Fibroblast of lung (primary cell): ENCODE measurements around the gene SHKBP1. TPM values are rescaled to one million over a fixed set of nuclear protein-coding genes. Genes with fewer than 3 reads are reported as not detected.

ENCODE experiments used
- DNase-seq, 2 donors: peaks; one replicate each; pipeline versions ENCODE4 v3.0.0 to v3.0.0-alpha.2; 2010; ENCODE audit warnings: low read depth in 2 of 2
- H2AFZ ChIP-seq: 2 replicates; pipeline ENCODE4 v1.5.1; 2012; ENCODE audit warnings: low read length, control low read depth, inconsistent platforms
- H3K27ac ChIP-seq: 2 replicates; pipeline ENCODE4 v1.5.1; 2011; ENCODE audit warnings: low read length, control low read depth; ENCODE audit not compliant: insufficient read depth
- H3K27me3 ChIP-seq: 2 replicates; pipeline ENCODE4 v1.5.1; 2011; ENCODE audit warnings: mild to moderate bottlenecking, low read length; ENCODE audit not compliant: control insufficient read depth, insufficient read depth
- H3K36me3 ChIP-seq: 2 replicates; pipeline ENCODE4 v1.5.1; 2011; ENCODE audit warnings: low read length; ENCODE audit not compliant: control insufficient read depth, insufficient read depth
- H3K4me1 ChIP-seq: 2 replicates; pipeline ENCODE4 v1.5.1; 2011; ENCODE audit warnings: low read length; ENCODE audit not compliant: control insufficient read depth, insufficient read depth; ENCODE audit errors: extremely low read depth
- H3K4me2 ChIP-seq: 2 replicates; pipeline ENCODE4 v1.5.1; 2011; ENCODE audit warnings: low read length, control low read depth; ENCODE audit not compliant: insufficient read depth; ENCODE audit errors: extremely low read depth
- H3K4me3 ChIP-seq, 4 experiments: fragments of 200-600 bp in 1 of 4; sonication (generic) in 1 of 4; replicated peaks in 1 of 4; 2 replicates each; pipeline ENCODE4 v1.5.1; 2011 to 2016; ENCODE audit warnings: low read length in 4 of 4, low read depth in 3 of 4, mild to moderate bottlenecking in 3 of 4, control low read depth in 2 of 4, inconsistent platforms in 1 of 4, mixed read lengths in 1 of 4; ENCODE audit not compliant: insufficient read depth in 1 of 4; ENCODE audit errors: control extremely low read depth in 1 of 4
- H3K79me2 ChIP-seq: 2 replicates; pipeline ENCODE4 v1.5.1; 2012; ENCODE audit warnings: mild to moderate bottlenecking, low read length, inconsistent platforms; ENCODE audit not compliant: control insufficient read depth, insufficient read depth
- H3K9ac ChIP-seq: 2 replicates; pipeline ENCODE4 v1.5.1; 2011; ENCODE audit warnings: mild to moderate bottlenecking, low read length, control low read depth; ENCODE audit not compliant: insufficient read depth
- H3K9me3 ChIP-seq: 2 replicates; pipeline ENCODE4 v1.5.1; 2012; ENCODE audit warnings: low read depth, low read length; ENCODE audit not compliant: control insufficient read depth, insufficient read depth
- H4K20me1 ChIP-seq: 2 replicates; pipeline ENCODE4 v1.5.1; 2011; ENCODE audit warnings: low read length; ENCODE audit not compliant: control insufficient read depth, insufficient read depth; ENCODE audit errors: extremely low read depth
- EZH2 ChIP-seq: IDR thresholded peaks from 2 replicates; pipeline ENCODE4 v1.5.1; 2012; ENCODE audit warnings: low read length, control low read depth, mild to moderate bottlenecking; ENCODE audit errors: missing control alignments
- polyA plus RNA-seq, 2 donors: library from polyadenylated mRNA; depleted of rRNA in 1 of 2; stranded (reverse) in 1 of 2; unstranded in 1 of 2; fragments of >200 nt; gene quantifications; 2 replicates each; pipeline ENCODE4 v1.2.1, GENCODE V29; 2011 to 2012; ENCODE audit warnings: missing spikeins in 1 of 2
- total RNA-seq: library from RNA; depleted of rRNA; stranded (reverse); fragments of >200 nt; gene quantifications from 2 replicates; pipeline ENCODE4 v1.2.1, GENCODE V29; 2014
- TF ChIP-seq, protein P1 (sequence below), 2 donors: IDR thresholded peaks in 1 of 2; conservative IDR thresholded peaks in 1 of 2; 1 replicate in 1 of 2; 2 replicates in 1 of 2; pipeline ENCODE4 v1.5.1; 2011 to 2012; ENCODE audit warnings: low read length in 2 of 2, control low read depth in 1 of 2, inconsistent platforms in 1 of 2, low read depth in 1 of 2, mild to moderate bottlenecking in 1 of 2

SHKBP1 gene
- total and polyA plus RNA-seq, 2 donors (not counting 1 experiment from before 2014, with no cell fraction given), result 35.6 to 43.4 TPM

DNA sequence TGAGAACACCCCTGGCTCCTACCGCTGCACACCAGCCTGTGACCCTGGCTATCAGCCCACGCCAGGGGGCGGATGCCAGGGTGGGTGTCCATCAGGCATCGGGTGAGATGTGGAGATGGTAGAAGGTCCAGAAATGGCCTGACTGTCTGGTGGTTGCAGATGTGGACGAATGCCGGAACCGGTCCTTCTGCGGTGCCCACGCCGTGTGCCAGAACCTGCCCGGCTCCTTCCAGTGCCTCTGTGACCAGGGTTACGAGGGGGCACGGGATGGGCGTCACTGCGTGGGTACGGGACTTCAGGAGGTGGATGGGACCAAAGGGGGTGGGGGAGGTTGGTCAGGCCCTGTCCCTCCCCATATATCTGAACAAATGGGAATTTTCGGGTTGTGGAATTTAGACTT is 40.3 kb downstream of the SHKBP1 start:
- no peaks in the 10 kb centered on the region for H3K79me2 ChIP-seq
- no peaks in the 10 kb centered on the region for H3K9me3 ChIP-seq
- H3K4me1 ChIP-seq, result peaks cover 6% of the 10 kb centered on the region
- H3K9ac ChIP-seq, result no peak overlapping the region
- no peaks in the 10 kb centered on the region for H4K20me1 ChIP-seq
- H3K27me3 ChIP-seq, result no peaks in the 10 kb centered on the region
- H3K27ac ChIP-seq, result no peak overlapping the region
- H3K4me2 ChIP-seq, result no peak overlapping the region
- H3K4me3 ChIP-seq, result no peak overlapping the region
- no peak overlapping the region for H2AFZ ChIP-seq
- H3K36me3 ChIP-seq, result peaks cover 6% of the 10 kb centered on the region
- DNase-seq, result no peak
- no peak for TF ChIP-seq EZH2
- TF ChIP-seq, protein P1, sequence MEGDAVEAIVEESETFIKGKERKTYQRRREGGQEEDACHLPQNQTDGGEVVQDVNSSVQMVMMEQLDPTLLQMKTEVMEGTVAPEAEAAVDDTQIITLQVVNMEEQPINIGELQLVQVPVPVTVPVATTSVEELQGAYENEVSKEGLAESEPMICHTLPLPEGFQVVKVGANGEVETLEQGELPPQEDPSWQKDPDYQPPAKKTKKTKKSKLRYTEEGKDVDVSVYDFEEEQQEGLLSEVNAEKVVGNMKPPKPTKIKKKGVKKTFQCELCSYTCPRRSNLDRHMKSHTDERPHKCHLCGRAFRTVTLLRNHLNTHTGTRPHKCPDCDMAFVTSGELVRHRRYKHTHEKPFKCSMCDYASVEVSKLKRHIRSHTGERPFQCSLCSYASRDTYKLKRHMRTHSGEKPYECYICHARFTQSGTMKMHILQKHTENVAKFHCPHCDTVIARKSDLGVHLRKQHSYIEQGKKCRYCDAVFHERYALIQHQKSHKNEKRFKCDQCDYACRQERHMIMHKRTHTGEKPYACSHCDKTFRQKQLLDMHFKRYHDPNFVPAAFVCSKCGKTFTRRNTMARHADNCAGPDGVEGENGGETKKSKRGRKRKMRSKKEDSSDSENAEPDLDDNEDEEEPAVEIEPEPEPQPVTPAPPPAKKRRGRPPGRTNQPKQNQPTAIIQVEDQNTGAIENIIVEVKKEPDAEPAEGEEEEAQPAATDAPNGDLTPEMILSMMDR (conservative IDR thresholded peaks at IDR 0.05 in 1 of 2, IDR thresholded peaks at IDR 0.05 in 1 of 2; ENCODE audit: low read depth in 1 of 2, low read length in 2 of 2), result no peak

DNA sequence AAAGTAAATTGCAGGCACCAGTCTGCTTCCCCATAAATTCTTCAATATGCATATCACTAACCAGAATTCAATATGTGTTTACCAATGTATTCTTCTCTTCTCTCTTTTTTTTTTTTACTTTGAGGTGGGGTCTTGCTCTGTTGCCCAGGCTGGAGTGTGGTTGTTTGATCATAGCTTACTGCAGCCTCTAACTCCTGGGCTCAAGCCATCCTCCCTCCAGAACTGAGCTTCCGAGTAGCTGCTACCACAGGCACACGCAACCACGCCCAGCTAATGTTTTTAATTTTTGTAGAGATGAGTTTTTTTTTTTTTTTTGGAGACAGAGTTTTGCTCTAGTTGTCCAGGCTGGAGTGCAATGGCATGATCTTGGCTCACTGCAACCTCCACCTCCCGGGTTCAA is 41.3 kb downstream of the SHKBP1 start:
- no peak overlapping the region for H3K27ac ChIP-seq
- DNase-seq, result no peak
- H3K79me2 ChIP-seq, result no peaks in the 10 kb centered on the region
- H3K9me3 ChIP-seq, result no peaks in the 10 kb centered on the region
- TF ChIP-seq, protein P1 (conservative IDR thresholded peaks at IDR 0.05 in 1 of 2, IDR thresholded peaks at IDR 0.05 in 1 of 2; ENCODE audit: low read depth in 1 of 2, low read length in 2 of 2), result no peak
- TF ChIP-seq EZH2, result no peak
- H3K27me3 ChIP-seq, result no peaks in the 10 kb centered on the region
- H3K4me2 ChIP-seq, result no peak overlapping the region
- no peak overlapping the region for H2AFZ ChIP-seq
- H3K4me1 ChIP-seq, result peaks cover 6% of the 10 kb centered on the region
- H3K9ac ChIP-seq, result no peak overlapping the region
- no peaks in the 10 kb centered on the region for H4K20me1 ChIP-seq
- H3K36me3 ChIP-seq, result peaks cover 8% of the 10 kb centered on the region
- no peak overlapping the region for H3K4me3 ChIP-seq

DNA sequence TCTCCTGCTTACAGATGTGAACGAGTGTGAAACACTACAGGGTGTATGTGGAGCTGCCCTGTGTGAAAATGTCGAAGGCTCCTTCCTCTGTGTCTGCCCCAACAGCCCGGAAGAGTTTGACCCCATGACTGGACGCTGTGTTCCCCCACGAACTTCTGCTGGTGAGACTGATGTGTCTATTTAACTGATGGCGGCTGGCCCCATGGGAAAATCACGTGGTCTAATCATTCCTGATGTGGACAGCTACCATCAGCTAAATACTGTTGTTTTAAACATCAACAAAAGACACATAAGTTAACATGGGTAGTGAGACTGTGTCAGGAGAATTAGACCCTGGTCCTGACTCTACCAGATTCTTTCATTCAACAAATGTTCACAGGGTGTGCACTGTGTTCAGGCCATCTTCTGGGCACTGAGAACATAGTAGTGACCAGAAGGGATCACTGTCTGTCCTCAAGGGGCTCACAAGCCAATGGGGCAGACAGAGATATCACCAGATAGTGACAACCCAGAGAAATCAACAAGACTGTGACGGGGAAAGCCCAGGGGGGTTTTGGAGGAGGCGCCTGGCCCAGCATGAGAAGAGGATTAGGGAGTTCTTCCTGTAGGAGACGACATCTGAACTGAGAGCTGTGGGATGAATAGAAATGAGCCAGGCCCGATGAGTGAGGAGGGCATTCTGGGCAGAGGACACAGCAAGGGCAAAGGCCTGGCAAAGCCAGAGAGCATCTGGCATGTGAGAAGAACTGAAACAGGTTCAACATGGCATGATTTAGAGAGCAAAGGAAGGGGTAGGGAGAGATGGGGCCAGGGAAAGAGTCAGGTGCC is 42.9 kb downstream of the SHKBP1 start:
- Histone ChIP-seq H3K36me3 (peaks cover 9% of the 10 kb centered on the region), H4K20me1 (no peaks in the 10 kb centered on the region), H3K27me3 (no peaks in the 10 kb centered on the region), H3K4me2 (no peak overlapping the region), H3K9ac (no peak overlapping the region), H3K27ac (no peak overlapping the region), H3K9me3 (no peaks in the 10 kb centered on the region), H2AFZ (no peak overlapping the region), H3K79me2 (no peaks in the 10 kb centered on the region), H3K4me3 (no peak overlapping the region), H3K4me1 (peaks cover 6% of the 10 kb centered on the region)
- no peak for DNase-seq
- no peak for TF ChIP-seq EZH2
- TF ChIP-seq, protein P1 (conservative IDR thresholded peaks at IDR 0.05 in 1 of 2, IDR thresholded peaks at IDR 0.05 in 1 of 2; ENCODE audit: low read depth in 1 of 2, low read length in 2 of 2), result no peak
